GM19463 (cell line): Measurements from ENCODE around the gene CNN1.
"Not testable (repeated sequence)": the region's sequence is repeated elsewhere in the genome, so short reads cannot be mapped to it uniquely, and the experiment has no call there.

Experiments
- ATAC-seq: cut with Tn5 transposase; IDR thresholded peaks from one replicate; pipeline ENCODE4 v1.9.1; 2021; ENCODE audit warnings: mild to moderate bottlenecking, moderate library complexity; ENCODE audit not compliant: unreplicated experiment

Gene CNN1

GRCh38 chr19:11564082-11564807 lies 25.6 kb downstream of the CNN1 start:
- not testable (repeated sequence) for ATAC-seq

GRCh38 chr19:11565649-11565980 lies 27.0 kb downstream of the CNN1 start:
- not testable (repeated sequence) for ATAC-seq

- ATAC-seq = no peak
Measured at GRCh38 chr19:11566164-11566563, 27.5 kb downstream of the CNN1 start.

GRCh38 chr19:11570039-11570462 lies 31.4 kb downstream of the CNN1 start:
- ATAC-seq = no peak

GRCh38 chr19:11573354-11573753 lies 34.7 kb downstream of the CNN1 start:
- not testable (repeated sequence) for ATAC-seq

- not testable (repeated sequence) for ATAC-seq
Measured at GRCh38 chr19:11573763-11574162, 35.1 kb downstream of the CNN1 start.

GRCh38 chr19:11574689-11575088 lies 36.0 kb downstream of the CNN1 start:
- no peak for ATAC-seq

- no peak for ATAC-seq
Measured at GRCh38 chr19:11576227-11576626, 37.6 kb downstream of the CNN1 start.

GRCh38 chr19:11577451-11578257 lies 39.0 kb downstream of the CNN1 start, which contains the start of gene ACP5:
ACP5 (minus strand) TSS chr19:11577645; CDS start chr19:11577317, 328 bp downstream.
- ATAC-seq = no peak

- no peak for ATAC-seq
Measured at GRCh38 chr19:11578258-11579142, 39.8 kb downstream of the CNN1 start.

- no peak for ATAC-seq
Measured at GRCh38 chr19:11580116-11580515, 41.5 kb downstream of the CNN1 start.

- ATAC-seq = peak; percentile 70
Measured at GRCh38 chr19:11581740-11582139, 43.1 kb downstream of the CNN1 start.

- no peak for ATAC-seq
Measured at GRCh38 chr19:11586331-11586730, 47.7 kb downstream of the CNN1 start.

GRCh38 chr19:11587302-11587974 lies 48.8 kb downstream of the CNN1 start:
- ATAC-seq = no peak

GRCh38 chr19:11587975-11588631 lies 49.5 kb downstream of the CNN1 start:
- no peak for ATAC-seq

GRCh38 chr19:11594084-11594483 lies 55.4 kb downstream of the CNN1 start:
- no peak for ATAC-seq

GRCh38 chr19:11596156-11596555 lies 57.5 kb downstream of the CNN1 start:
- ATAC-seq = no peak

GRCh38 chr19:11597202-11598102 lies 58.8 kb downstream of the CNN1 start, which contains the start of gene ZNF627:
ZNF627 (plus strand) TSS chr19:11597483; CDS start chr19:11597628, 145 bp downstream.
- peak; percentile 96 for ATAC-seq

GRCh38 chr19:11598103-11598483 lies 59.4 kb downstream of the CNN1 start:
- ATAC-seq = no peak
